BJ (cell line): ENCODE measurements around the gene GALNT17. TPM values are rescaled to one million over a fixed set of nuclear protein-coding genes. Genes with fewer than 3 reads are reported as not detected.

Experiments
- CTCF ChIA-PET: fragments of 350-600 bp; formaldehyde crosslinking; extraction: SDS; loops from one replicate; lab custom pipeline; 2021; ENCODE audit warnings: antibody characterized with exemption, inconsistent platforms; lab: Yijun Ruan, JAX
- POLR2A ChIA-PET: fragments of 300-600 bp; sonication (Branson Sonifier 250); formaldehyde crosslinking; extraction: SDS; loops from one replicate; lab custom pipeline; 2021; ENCODE audit warnings: antibody characterized with exemption; lab: Charles Lee
- DNase-seq: peaks from one replicate; pipeline ENCODE4 v3.0.0-alpha.2; 2011; ENCODE audit warnings: low read depth
- H3K27me3 ChIP-seq: 2 replicates; pipeline ENCODE4 v1.6.0; 2011; ENCODE audit warnings: low read length; ENCODE audit not compliant: control insufficient read depth, insufficient read depth
- H3K36me3 ChIP-seq: 2 replicates; pipeline ENCODE4 v1.5.1; 2011; ENCODE audit warnings: low read length; ENCODE audit not compliant: control insufficient read depth, insufficient read depth
- H3K4me3 ChIP-seq: 2 replicates; pipeline ENCODE4 v1.5.1; 2011; ENCODE audit warnings: low read depth, mild to moderate bottlenecking, control low read depth, low read length
- polyA plus RNA-seq: library from polyadenylated mRNA; depleted of rRNA; stranded (reverse); fragments of >200 nt; gene quantifications from 2 replicates; pipeline ENCODE4 v1.2.3, GENCODE V29; 2011
- TF ChIP-seq, protein P1 (sequence below): IDR thresholded peaks from 2 replicates; pipeline ENCODE4 v1.5.1; 2011; ENCODE audit warnings: low read depth, mild to moderate bottlenecking, control low read depth, inconsistent platforms, low read length, moderate library complexity; ENCODE audit not compliant: insufficient read depth

Gene GALNT17
- polyA plus RNA-seq, 1 experiment = not detected

DNA sequence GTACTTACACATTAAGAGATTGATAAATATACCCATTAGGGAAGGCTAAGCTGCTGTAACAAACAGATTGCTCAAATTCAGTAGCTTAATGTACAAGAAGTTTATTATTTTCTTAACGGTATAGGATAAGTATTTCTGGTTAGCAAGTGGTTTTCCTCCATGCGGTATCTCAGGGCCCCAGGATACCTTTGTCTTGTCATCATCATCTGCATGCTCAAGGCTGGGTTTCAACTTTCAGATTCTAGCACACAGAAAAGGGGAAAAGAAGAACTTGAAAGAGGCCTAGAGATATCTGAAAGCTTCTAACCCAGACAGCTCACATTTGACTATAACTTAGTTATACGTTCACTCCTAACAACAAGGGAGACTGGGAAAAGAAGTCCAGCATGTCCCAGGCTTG, 11.8 kb upstream of the GALNT17 start:
- ChIA-PET CTCF (no interaction called here), POLR2A (no interaction called here)
- Histone ChIP-seq H3K27me3 (no peaks in the 10 kb centered on the region), H3K36me3 (no peaks in the 10 kb centered on the region), H3K4me3 (no peak overlapping the region)
- DNase-seq = no peak
- TF ChIP-seq, protein P1, sequence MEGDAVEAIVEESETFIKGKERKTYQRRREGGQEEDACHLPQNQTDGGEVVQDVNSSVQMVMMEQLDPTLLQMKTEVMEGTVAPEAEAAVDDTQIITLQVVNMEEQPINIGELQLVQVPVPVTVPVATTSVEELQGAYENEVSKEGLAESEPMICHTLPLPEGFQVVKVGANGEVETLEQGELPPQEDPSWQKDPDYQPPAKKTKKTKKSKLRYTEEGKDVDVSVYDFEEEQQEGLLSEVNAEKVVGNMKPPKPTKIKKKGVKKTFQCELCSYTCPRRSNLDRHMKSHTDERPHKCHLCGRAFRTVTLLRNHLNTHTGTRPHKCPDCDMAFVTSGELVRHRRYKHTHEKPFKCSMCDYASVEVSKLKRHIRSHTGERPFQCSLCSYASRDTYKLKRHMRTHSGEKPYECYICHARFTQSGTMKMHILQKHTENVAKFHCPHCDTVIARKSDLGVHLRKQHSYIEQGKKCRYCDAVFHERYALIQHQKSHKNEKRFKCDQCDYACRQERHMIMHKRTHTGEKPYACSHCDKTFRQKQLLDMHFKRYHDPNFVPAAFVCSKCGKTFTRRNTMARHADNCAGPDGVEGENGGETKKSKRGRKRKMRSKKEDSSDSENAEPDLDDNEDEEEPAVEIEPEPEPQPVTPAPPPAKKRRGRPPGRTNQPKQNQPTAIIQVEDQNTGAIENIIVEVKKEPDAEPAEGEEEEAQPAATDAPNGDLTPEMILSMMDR = no peak

DNA sequence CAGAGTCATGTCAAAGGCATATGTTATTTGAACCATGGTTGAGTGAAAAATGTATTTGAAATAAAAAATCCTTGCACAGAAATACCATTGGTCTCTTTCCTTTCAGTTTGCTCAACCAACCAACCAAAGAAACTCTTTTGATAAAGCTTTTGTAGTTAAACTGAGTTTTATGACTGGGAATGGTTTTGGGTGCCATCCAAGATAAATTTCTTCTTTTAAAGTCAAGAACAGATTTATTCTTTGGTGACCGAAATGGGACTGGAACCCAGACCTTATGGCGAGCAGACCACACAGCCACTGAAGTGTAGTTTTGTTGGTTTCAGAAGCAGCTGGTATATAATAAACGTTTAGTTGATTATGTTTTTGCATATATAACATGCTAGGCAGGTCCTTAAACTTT, 2.8 kb upstream of the GALNT17 start:
- POLR2A ChIA-PET = no interaction called here
- no peak overlapping the region for H3K4me3 ChIP-seq
- DNase-seq = no peak
- H3K27me3 ChIP-seq = no peaks in the 10 kb centered on the region
- TF ChIP-seq, protein P1 = no peak
- no peaks in the 10 kb centered on the region for H3K36me3 ChIP-seq
- CTCF ChIA-PET = no interaction called here

DNA sequence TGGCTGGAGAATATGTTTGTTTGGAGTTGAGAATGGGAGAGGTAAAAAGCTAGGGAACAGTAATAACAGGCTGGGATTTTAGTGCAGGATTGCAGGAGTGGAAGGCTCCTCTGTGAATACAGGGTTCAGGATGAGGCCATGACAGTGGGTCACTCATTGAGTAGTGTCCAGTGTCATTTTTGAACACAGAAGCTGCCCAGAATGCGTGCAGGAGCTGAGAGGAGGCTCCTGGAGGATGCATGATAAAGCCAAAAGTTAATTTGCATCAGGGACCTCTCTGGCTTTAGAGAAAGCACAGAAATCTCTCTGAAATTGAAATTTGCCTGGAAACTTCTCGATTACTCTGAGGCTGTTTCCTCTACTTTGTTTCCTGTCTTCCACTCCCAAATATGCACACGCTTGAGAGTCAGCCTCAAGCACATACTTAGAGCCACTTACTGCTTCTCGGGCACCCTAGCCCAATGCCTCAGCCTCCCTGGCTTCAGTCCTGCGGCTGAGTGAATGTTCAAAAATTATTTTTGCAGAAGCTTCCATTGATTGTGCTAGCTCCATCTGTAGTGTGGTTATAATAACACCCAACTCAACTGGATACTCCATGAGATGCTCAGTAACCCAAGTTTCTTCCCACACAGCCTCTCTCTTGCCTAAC, 1.8 kb upstream of the GALNT17 start:
- no peaks in the 10 kb centered on the region for H3K27me3 ChIP-seq
- TF ChIP-seq, protein P1 = no peak
- ChIA-PET CTCF (no interaction called here), POLR2A (no interaction called here)
- H3K36me3 ChIP-seq = no peaks in the 10 kb centered on the region
- no peak for DNase-seq
- H3K4me3 ChIP-seq = no peak overlapping the region

DNA sequence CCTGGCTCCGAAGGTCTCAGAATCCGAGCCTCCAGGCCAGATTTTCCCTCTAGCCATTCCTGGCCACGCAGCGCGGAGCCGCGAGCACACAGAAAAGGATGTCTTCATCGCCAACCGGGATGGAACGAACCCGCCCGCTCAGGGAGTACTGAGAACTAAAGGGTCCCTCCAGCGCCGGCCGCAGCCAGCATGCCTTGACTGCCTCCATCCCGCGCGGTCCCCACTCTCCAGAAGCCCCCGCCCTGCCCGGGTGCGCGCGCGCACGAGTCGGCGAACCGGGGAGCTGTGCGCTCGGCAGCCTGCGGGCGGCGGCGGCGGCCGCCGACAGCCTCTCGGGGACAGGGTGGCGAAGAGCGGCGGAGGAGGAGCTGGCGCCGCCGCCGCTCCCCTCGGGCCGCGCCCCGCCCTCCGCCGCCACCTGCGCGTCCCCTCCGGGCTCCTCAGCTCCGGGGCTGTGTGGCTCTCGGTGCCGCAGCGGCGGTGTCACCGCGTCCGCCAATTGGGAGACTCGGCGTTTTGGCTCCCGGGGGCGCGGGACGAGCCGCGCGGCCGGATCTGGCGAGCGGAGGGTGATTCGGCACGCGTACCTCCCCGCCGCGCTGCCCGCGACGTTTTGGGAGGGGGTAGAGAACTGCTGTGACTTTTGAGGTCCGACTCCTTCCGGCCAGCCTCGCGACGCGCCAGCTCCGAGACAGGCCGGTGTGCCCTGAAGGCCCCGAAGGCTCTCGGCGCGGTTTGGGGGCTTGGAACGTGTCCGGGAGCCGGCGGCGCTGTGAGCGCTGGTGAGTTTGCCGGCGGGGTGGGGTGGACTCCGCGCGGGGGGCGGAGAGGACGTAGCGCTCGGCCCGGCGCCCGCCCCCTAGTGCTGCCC, 453 bp upstream of the GALNT17 start:
- TF ChIP-seq, protein P1 = no peak
- ChIA-PET CTCF (no interaction called here), POLR2A (no interaction called here)
- no peak overlapping the region for H3K4me3 ChIP-seq
- DNase-seq = no peak
- no peaks in the 10 kb centered on the region for H3K36me3 ChIP-seq
- H3K27me3 ChIP-seq = no peaks in the 10 kb centered on the region

DNA sequence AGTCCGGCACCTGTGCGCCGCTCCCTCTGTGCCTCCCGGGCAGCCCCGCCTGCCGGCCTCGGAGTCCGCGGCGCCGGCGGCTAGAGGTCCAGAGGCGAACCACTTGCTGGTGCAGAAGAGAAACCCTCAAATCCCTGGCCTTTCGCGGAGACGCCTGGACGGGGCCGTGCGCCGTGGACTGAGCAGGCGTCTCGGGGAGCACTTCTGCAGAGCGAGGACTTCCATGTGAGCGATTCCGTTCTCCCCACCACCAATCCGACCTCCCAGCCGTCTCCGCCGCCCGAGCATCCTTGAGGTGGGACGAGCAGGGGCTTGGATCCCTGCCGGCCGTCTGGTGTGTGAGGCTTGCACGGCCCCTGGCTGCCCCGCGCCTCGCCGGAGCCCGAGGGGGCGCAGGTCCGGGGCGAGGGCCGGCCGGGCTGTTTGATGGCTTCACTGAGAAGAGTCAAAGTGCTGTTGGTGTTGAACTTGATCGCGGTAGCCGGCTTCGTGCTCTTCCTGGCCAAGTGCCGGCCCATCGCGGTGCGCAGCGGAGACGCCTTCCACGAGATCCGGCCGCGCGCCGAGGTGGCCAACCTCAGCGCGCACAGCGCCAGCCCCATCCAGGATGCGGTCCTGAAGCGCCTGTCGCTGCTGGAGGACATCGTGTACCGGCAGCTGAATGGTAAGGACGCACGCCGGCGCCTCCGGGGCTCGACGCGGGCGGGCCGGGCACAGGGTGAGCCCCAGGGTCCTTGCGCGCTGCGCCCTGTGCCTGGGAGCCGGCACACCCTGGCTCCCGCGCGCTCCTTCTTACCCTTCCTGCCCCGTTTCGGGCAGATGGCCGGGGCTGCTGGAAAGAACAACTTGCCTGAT, 660 bp downstream of the GALNT17 start:
- TF ChIP-seq, protein P1 = no peak
- ChIA-PET POLR2A (no interaction called here), CTCF (no interaction called here)
- Histone ChIP-seq H3K4me3 (no peak overlapping the region), H3K36me3 (no peaks in the 10 kb centered on the region), H3K27me3 (no peaks in the 10 kb centered on the region)
- DNase-seq = no peak
